HG02973 (cell line): ENCODE measurements around the gene CDH12.
"Not testable (repeated sequence)": the region's sequence is repeated elsewhere in the genome, so short reads cannot be mapped to it uniquely, and the experiment has no call there.

Experiments
- ATAC-seq: cut with Tn5 transposase; IDR thresholded peaks from one replicate; pipeline ENCODE4 v1.9.1; 2021; ENCODE audit warnings: moderate library complexity; ENCODE audit not compliant: unreplicated experiment

CDH12 gene

DNA sequence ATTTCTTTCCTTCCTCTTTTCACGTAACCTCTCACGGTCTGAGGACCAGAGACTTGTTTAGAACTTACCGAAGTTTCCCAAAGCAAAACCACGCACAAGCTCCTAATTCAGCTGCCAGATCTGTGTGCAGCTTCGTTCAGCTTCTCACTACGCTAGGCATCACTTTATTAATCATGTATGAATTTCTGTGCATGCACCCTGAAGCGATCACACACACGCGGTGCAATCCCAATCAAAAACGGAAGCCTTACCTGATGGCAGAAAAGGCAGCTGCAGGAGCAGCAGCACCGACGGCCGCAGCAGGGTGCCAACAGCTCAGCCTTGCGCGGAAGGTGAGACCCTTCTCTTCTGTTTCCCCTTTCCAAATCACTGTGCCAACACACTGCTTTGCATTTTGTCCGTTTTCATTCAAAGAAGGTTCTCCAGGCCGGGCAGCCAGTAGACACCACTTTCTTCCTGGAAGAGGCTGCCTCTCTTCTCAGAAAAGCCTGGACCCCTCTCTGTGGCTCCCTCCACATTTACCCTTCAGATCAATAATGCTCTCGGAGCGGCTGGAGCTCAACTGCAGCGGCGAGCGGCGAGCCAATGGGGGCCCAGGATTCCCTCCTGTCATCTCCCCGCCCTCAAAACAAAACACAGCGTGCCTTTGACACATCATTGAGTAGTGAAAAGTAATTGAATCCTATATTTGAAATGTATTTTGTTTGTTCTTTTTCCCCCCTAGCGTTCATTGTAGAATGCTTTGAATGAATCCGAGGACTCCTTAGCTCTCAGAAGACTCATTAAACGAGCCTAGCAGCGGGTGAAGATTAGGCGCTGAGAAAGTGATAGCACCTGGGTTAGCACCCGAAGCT, at the start of gene CDH12:
TSS of gene CDH12 (minus strand) at position 538 of the 854 bp plus-strand sequence.
- no peak for ATAC-seq

DNA sequence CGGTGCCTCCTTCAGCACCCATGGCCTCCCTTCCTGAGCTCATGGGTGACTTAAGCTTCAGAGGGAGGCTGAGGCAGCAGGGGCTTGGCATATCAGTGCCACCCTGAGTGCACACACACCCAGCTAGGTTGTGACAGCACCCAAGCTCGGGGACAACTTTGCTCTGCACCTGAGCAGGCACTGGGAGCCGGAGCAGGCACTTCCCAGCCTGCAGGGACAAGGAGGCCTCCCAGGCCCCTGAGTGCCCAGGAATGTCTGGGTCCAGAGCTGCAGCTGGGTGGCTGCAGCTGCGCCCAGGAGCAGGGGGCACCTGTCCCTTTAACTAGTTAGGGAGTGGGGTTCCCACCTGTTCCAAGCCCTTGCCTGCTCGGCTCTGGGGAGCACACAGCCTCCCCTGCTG, 48.7 kb upstream of the CDH12 start:
- ATAC-seq: no peak

GRCh38 chr5:22900801-22901310, 47.7 kb upstream of the CDH12 start:
- ATAC-seq: no peak

DNA sequence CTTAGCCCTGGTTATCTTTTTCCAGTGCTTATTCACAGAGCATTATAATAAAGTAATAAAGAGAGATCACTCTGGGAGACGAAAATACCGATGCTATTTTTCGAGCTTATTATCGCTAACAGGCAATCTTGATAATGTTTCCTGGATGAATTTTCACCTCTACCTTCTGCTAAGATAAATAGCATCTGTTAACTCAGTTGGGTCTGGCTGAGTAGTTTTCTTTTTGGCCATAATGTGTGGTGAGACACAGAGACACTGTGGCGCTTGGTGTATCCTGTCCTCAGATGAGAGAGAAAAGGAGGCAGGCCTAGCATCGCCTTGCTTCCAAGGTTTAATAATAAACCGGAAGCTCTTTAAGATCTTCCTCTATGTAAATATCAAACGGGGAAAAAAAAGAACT, 46.2 kb upstream of the CDH12 start:
- no peak for ATAC-seq

DNA sequence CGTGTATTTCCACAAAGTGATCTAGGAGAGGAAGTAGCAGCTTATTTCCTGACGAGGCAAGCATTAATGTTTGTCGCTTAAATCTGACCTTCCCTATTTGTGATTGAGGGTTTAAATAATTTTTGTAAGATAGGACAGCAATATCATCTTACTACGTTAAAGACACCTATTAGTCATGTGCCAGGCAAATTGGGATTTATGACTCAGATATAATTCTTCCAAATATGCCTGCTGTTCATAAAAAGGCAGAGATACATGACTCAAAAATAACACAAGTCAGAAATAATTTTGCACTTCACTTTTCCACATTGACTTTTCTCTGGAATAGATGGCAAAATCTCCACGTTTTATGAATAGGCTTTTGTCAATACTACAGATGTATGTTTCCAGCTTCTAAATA, 43.0 kb upstream of the CDH12 start:
- ATAC-seq: no peak

DNA sequence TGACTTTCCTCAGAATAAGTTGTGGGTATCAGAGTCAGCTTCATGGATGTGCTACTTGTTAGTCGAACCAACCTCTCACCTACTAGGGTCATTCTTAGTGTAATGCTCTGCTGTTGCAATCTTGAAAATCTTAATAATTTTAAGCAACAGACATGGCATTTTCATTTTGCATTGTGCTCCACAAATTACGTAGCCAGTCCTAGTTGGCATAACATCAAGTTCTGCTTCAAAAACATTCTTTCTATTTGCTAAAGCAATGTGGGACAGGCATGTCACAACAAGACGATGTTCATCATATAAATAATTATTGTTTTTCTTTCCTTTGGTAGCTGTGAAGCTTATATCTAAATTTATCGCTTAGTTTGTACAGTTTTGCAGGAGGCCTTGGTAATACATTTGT, 39.3 kb upstream of the CDH12 start:
- no peak for ATAC-seq

GRCh38 chr5:22889720-22890119, 36.6 kb upstream of the CDH12 start:
- no peak for ATAC-seq

GRCh38 chr5:22887566-22887965, 34.4 kb upstream of the CDH12 start:
- ATAC-seq: no peak

DNA sequence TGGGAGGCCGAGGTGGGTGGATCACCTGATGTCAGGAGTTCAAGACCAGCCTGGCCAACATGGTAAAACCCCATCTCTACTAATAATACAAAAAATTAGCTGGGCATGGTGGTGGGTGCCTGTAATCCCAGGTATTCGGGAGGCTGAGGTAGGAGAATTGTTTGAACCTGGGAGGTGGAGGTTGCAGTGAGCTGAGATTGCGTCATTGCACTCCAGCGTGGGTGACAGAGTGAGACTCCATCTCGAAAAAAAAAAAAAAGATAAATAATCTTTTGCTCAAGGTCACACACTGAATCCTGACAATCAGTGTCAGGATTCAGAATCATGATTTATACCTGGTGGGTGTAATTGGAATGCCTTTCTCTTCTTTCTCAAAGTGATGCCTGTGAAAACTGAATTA, 5.8 kb upstream of the CDH12 start:
- not testable (repeated sequence) for ATAC-seq

GRCh38 chr5:22855824-22856223, 2.7 kb upstream of the CDH12 start:
- ATAC-seq: no peak

DNA sequence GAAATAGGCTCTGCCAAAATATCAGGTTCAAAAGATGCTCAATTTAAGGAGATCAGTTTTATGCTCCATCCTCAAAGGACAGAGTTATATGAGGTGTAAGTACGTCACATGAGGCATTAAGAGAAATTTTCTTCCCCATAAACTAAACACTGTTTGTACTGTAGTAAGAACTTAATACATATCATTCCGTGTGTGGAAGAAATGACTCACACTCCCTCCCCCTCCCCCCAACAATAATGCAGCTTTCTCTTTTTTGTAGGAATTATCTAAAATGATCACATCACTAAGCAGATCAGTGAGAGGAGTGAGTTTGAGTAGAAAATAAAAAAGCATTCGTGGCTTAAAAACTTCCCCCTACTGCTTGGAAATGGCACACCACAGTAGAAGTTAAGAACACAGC, 2.2 kb downstream of the CDH12 start:
- ATAC-seq: no peak

GRCh38 chr5:22846693-22847092, 6.5 kb downstream of the CDH12 start:
- ATAC-seq: no peak

DNA sequence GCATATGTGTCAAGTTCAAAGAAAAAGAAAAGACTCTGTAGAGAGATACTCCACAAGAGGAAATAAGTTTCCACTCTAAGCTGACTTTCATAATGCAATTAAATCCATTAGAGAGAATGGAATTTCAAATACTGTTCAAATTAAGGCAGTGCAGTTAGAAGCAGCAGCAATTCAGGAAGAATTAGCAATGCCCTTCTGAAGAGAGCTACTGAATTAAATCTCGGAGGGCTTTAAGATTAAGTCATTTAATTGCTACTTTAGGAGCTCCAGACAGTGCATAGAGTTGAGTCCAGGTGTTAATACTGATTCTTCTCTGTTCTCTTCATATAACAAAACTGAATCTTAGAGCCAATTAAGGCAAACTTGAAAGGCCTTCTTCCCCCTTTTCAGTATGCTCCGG, 8.5 kb downstream of the CDH12 start:
- no peak for ATAC-seq

DNA sequence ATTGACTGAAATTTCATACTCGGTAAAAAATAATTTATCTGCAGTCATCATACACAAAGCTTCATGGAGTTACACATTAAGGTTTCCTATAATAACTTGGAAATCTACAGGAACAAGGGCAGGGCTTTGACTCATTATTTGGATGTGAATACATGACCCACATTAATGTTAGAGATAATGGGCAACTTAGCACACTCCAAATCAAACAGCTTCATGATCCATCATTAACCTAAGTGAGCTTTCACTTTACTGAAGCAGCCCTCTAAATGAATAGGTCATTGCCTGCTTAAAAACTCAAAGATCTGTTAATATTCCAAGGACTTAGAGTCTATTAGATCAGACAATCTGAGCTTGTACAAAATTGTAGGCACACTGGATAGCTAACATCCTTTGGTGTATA, 9.0 kb downstream of the CDH12 start:
- no peak for ATAC-seq

- ATAC-seq: no peak
Measured at GRCh38 chr5:22842574-22842973, 10.6 kb downstream of the CDH12 start.

DNA sequence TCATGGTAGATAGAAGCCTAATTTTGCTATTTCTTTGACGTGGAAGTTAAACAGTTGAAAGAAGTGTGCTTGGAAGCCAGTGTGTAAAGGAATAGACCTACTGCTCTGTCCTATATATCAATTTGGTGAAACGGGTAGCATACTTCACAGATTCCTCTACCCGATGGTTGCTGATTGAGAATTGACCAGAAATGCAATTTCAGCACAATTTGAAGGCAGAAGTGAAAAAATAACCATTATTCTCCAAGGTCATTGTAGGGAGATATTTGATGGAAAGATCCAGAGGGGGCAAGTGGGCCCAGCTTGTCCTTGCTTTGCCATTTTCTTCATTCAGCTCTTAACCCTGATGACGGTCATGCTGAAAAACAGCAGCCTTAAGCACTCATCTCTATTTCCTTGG, 15.3 kb downstream of the CDH12 start:
- ATAC-seq: no peak

GRCh38 chr5:22835686-22836085, 17.5 kb downstream of the CDH12 start:
- ATAC-seq: no peak

GRCh38 chr5:22793463-22793862, 59.7 kb downstream of the CDH12 start:
- no peak for ATAC-seq

DNA sequence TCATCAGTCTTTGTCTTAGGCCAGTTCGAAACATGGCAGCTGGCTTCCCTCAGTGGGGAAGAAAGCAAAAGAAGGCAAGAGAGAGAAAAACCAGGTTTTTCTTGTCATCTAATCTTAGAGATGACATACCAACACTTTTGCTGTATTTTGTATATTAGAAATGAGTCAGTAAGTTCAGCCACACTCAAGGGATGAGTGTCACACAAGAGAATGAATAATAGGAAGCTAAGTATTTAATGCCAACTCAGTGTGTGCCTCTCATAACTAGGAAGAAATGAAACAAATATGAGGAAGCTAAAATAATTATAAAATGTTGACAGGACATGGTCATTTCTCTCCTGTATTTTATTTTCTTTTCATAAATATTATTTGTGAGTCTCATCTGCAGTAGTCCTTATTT, 65.3 kb downstream of the CDH12 start:
- ATAC-seq: no peak

DNA sequence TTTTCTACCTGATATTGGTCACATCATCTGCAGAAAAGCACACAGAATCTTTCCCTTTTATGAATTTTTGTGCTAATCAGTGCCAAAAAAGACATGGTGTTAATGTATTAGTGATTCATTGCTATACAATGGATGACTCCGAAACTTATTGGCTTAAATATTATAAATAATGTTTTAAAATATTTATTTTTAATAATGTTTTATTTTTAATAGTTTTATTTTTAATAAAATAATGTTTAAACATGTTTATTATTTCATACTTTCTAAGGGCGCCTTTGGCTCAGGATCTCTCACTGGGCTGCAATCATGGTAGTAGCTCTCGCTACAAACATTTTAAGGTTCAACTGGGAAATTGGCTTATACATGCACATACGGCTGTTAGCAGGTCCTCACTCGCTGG, 65.7 kb downstream of the CDH12 start:
- ATAC-seq: no peak

DNA sequence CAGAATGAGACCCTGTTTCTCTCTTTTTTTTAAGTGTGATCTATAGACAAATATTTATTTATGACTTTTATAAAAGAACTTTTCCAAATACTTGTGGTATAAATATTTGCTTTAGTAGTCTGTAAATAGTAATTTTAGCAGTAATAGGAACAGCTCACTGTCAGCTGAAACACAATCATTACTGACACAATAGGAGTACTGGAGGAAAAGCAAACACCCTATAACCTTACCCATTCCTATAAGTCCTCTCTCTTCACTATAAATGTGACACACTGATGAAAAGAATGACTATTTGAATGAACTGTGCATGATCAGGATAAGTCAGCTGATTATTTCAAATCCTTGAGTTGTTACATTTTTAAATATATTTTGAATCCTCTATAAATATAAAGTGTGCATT, 72.4 kb downstream of the CDH12 start:
- no peak for ATAC-seq

DNA sequence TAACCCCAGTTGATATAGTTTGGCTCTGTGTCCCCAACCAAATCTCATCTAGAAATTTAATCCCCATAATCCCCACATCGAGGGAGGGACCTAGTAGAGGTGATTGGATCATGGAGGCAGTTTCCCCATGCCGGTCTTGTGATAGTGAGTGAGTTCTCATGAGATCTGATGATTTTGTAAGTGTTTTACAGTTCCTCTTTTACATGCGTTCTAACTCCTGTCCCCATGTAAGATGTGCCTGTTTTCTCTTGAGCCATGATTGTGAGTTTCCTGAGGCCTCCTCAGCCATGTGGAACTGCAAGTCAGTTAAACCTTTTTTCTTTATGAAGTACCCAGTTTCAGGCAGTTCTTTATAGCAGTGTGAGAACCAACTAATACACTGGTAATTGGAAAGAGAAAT, 73.6 kb downstream of the CDH12 start:
- no peak for ATAC-seq

DNA sequence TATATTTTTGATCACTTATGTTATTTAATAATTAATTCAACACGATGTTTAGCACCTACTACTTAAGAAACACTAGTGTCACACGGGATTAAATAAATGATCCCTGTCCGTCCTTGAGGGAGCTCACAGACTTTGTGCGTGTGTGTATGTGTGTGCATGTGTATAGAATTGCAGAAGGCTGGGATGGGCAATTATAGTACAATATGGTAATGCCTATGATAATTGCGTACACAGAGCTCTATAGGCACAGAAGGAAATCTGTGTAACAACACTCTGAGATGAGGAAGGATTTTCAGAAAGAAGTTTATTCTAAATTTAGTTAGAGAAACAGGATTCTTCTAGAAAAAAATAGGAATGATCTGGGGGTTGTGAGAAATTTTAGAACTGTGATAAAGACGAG, 76.9 kb downstream of the CDH12 start:
- no peak for ATAC-seq
